NCI-H1436 (cell line): Measurements from ENCODE around the gene HSPA1B.
"Not testable (repeated sequence)": the region's sequence is repeated elsewhere in the genome, so short reads cannot be mapped to it uniquely, and the experiment has no call there.

Source experiments
- DNase-seq: peaks from one replicate; lab custom pipeline; 2025; lab: John Stamatoyannopoulos, UW

HSPA1B gene

DNA sequence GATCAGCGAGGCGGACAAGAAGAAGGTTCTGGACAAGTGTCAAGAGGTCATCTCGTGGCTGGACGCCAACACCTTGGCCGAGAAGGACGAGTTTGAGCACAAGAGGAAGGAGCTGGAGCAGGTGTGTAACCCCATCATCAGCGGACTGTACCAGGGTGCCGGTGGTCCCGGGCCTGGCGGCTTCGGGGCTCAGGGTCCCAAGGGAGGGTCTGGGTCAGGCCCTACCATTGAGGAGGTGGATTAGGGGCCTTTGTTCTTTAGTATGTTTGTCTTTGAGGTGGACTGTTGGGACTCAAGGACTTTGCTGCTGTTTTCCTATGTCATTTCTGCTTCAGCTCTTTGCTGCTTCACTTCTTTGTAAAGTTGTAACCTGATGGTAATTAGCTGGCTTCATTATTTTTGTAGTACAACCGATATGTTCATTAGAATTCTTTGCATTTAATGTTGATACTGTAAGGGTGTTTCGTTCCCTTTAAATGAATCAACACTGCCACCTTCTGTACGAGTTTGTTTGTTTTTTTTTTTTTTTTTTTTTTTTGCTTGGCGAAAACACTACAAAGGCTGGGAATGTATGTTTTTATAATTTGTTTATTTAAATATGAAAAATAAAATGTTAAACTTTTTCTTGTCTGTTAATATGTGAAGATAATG, 2.2 kb downstream of the HSPA1B start:
- DNase-seq = peak; percentile 43

- DNase-seq = no peak
Observed at GRCh38 chr6:31830886-31831335, 3.4 kb downstream of the HSPA1B start.

GRCh38 chr6:31831350-31832215, 4.0 kb downstream of the HSPA1B start:
- no peak for DNase-seq

GRCh38 chr6:31834367-31835250, 7.1 kb downstream of the HSPA1B start:
- DNase-seq = peak; percentile 87

GRCh38 chr6:31836047-31836473, 8.5 kb downstream of the HSPA1B start:
- no peak for DNase-seq

DNA sequence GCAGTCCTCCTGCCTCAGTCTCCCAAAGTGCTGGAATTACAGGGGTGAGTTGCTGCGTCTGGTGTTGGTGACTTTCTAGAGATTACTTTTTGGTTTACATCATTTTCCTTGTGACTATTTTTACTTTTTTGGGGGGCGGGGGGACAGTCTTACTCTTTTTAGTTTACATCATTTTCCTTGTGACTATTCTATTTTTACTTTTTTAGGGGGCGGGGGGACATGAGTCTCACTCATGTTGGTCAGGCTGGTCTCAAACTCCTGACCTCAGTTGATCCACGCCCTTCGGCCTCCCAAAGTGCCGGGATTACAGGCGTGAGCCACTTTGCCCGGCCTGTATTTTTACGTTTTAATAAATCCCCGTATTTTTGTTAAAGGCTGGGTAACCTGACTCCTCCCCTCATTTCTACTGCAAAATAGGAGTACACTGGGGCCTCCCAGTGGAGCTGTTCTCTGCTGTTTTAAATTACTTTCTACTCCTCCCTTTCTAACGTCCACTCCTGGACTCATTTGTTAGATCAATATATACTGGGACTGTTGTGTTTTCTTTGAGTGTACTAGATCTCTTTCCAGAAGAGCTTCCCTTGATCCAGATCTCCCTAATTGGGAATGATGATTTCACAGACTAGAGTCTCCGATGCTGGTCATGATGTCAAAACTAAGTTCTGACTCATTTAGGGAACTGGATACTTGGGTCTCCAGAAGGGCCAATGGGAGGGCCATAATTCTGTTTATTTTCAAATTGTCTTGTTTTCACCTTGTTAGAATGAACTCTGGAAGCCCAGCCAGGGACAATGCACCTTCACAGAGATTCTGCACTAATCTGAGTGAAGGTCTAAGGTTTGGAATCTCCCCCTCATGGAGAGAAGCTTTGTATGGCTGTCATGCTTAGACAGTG, 9.2 kb downstream of the HSPA1B start:
- no peak for DNase-seq

GRCh38 chr6:31837369-31838113, 10.0 kb downstream of the HSPA1B start:
- DNase-seq = no peak

- DNase-seq = not testable (repeated sequence)
Observed at GRCh38 chr6:31838114-31838553, 10.6 kb downstream of the HSPA1B start.

DNA sequence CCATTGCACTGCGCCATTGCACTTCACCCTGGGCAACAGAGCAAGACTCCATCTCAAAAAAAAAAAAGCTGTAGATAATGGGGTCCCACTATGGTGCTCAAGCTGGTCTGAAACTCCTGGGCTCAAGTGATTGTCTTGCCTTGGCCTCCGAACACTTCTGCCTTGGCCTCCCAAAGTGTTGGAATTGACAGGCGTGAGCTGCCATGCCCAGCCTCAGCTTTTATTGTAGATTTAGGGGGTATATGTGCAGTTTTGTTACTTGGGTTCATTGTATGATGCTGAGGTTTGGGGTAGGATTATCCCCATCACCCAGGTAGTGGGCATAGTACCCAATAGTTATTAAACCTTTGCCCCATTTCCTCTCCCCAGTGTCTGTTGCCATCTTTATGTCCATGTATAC, 11.4 kb downstream of the HSPA1B start:
- DNase-seq = no peak

DNA sequence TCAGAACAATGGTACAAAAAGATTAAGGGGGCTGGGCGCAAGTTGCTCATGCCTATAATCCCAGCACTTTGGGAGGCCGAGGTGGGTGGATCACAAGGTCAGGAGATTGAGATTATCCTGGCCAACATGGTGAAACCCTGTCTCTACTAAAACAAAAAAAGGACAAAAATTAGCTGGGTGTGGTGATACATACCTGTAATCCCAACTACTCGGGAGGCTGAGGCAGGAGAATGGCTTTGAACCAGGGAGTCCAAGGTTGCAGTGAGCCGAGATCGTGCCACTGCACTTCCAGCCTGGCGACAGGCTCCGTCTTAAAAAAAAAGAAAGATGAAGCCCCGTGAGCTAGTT, 12.2 kb downstream of the HSPA1B start:
- DNase-seq = not testable (repeated sequence)

GRCh38 chr6:31842053-31842452, 14.5 kb downstream of the HSPA1B start:
- DNase-seq = no peak

DNA sequence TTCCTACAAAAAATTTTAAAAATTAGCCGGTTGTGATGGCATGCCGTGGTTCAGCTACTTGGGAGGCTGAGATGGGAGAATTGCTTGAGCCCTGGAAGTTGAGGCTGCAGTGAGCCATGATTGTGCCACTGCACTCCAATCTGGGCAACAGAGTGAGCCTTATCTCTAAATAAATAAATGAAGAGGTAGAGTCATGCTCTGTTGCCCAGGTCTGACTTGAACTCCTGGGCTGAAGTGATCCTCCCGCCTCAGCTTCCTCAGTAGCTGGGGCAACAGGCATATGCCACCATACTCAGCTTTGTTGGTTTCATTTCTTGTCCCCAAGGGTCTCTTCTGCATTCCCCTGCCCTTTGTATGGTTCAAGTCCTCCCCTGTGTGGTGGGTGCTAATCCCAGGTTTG, 17.0 kb downstream of the HSPA1B start:
- no peak for DNase-seq

- no peak for DNase-seq
Observed at GRCh38 chr6:31847276-31847978, 19.9 kb downstream of the HSPA1B start.

GRCh38 chr6:31850765-31851484, 23.4 kb downstream of the HSPA1B start:
- DNase-seq = no peak

- no peak for DNase-seq
Observed at GRCh38 chr6:31851485-31851832, 23.9 kb downstream of the HSPA1B start.

GRCh38 chr6:31851980-31852718, 24.6 kb downstream of the HSPA1B start:
- DNase-seq = not testable (repeated sequence)

GRCh38 chr6:31857774-31858173, 30.2 kb downstream of the HSPA1B start:
- not testable (repeated sequence) for DNase-seq

DNA sequence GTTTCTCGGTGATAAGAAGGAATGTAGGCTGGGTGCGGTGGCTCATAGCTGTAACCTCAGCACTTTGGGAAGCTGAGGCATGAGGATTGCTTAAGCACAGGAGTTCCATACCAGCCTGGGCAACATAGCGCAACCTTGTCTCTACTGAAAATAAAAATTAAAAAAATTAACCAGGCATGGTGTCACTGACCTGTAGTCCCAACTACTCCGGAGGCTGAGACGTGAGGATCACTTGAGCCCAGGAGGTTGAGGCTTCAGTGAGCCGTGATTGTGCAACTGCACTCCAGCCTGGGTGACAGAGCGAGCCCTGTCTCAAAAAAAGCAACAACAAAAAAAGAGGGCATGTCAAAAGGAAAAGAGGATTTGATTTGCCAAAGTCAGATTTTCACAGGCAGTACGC, 31.2 kb downstream of the HSPA1B start:
- no peak for DNase-seq

GRCh38 chr6:31859923-31860322, 32.4 kb downstream of the HSPA1B start:
- DNase-seq = no peak
